ENCODE measurements around the gene ERF. TPM values are rescaled to one million over a fixed set of nuclear protein-coding genes. Genes with fewer than 3 reads are reported as not detected.
A peak's percentile ranks its signal among the peaks of the same experiment; 100 is the strongest.

ERF gene
- total RNA-seq, 2 experiments from 2014 or later, result 65.5 to 66.4 TPM

DNA sequence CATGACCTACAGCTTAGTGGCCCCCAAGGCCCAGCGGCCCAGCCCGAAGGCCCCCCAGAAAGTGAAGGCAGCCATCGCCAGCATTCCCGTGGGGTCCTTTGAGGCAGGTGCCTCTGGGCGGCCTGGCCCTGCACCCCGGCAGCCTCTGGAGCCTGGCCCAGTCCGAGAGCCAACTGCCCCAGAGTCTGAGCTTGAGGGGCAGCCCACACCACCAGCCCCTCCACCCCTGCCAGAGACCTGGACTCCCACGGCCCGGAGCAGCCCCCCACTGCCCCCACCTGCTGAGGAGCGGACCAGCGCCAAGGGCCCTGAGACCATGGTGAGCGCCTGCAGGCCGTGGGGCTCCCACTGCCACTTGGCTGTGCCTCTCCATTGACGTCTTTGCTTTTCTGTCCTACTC is 38.0 kb upstream of the ERF start:
- ChIA-PET POLR2A (interaction anchor here (1.3 kb wide), 1 partner anchor 56 kb away, joined by 3 read pairs; no protein-coding TSS in a partner anchor), CTCF (interaction anchor here (0.9 to 1.0 kb wide), 2 partner anchors 10 to 14 kb away, joined by 3 read pairs; partner anchors contain the start of gene PAFAH1B3)
- Mint-ChIP-seq H3K27ac (no peak overlapping the region), H3K9me3 (ENCODE audit: low read depth) (no peaks in the 10 kb centered on the region), H3K4me3 (no peak overlapping the region), H3K36me3 (ENCODE audit: low read depth) (peaks cover 21% of the 10 kb centered on the region), H3K27me3 (no peaks in the 10 kb centered on the region), H3K4me1 (no peaks in the 10 kb centered on the region)
- no peak for ATAC-seq
- intact Hi-C loops (cut with DNase I, micrococcal nuclease), result no loop called here
- DNase-seq, result no peak

DNA sequence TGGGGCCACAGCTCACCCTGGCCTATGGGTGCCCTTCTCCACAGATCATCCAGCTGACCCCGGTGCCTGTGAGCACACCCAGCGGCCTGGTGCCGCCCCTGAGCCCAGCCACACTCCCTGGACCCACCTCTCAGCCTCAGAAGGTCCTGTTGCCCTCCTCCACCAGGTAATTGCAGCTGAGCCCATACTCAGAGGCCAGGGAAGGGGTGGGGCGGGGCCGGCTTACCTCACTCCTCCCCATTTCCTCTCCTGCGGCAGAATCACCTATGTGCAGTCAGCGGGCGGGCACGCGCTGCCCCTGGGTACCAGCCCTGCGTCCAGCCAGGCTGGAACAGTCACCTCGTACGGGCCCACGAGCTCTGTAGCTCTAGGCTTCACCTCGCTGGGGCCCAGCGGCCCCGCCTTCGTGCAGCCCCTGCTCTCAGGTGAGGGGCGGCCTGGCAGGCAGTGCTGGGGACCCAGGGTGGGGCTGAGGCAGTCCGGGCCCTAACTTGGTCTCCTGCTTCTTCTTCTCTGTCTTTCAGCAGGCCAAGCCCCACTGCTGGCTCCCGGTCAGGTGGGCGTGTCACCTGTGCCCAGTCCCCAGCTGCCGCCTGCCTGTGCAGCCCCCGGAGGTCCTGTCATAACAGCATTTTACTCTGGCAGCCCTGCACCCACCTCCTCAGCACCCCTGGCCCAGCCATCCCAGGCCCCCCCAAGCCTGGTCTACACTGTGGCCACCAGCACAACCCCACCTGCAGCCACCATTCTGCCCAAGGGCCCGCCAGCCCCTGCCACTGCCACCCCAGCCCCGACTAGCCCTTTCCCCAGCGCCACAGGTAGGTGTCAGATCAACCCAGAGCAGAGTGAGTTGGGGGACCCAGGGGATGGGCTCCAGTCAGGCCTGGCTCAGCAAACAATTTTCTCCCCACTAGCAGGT is 37.4 kb upstream of the ERF start:
- H3K9me3 Mint-ChIP-seq (ENCODE audit: low read depth), result no peaks in the 10 kb centered on the region
- intact Hi-C loops (cut with DNase I, micrococcal nuclease), result no loop called here
- POLR2A ChIA-PET, result no interaction called here
- CTCF ChIA-PET, result interaction anchor here (0.6 kb wide), 1 partner anchor 84 kb away, joined by 4 read pairs; no protein-coding TSS in a partner anchor
- DNase-seq (no peak), ATAC-seq (no peak)
- peaks cover 21% of the 10 kb centered on the region for H3K36me3 Mint-ChIP-seq (ENCODE audit: low read depth)
- no peaks in the 10 kb centered on the region for H3K4me1 Mint-ChIP-seq
- no peaks in the 10 kb centered on the region for H3K27me3 Mint-ChIP-seq
- no peak overlapping the region for H3K27ac Mint-ChIP-seq
- H3K4me3 Mint-ChIP-seq, result no peak overlapping the region

DNA sequence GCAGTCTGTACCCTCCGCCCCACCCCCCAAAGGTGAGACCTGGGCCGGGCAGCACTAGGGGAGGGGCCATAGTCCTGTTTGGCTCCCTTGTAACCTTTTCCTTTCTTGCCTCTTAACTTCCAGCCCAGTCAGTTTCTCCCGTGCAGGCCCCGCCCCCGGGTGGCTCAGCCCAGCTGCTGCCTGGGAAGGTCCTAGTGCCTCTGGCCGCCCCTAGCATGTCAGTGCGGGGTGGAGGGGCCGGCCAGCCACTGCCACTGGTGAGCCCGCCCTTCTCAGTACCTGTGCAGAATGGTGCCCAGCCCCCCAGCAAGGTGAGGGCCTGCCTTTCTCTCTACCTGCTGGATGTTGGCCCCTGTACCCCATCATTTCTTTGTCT is 36.5 kb upstream of the ERF start:
- Mint-ChIP-seq H3K9me3 (ENCODE audit: low read depth) (no peaks in the 10 kb centered on the region), H3K36me3 (ENCODE audit: low read depth) (peaks cover 18% of the 10 kb centered on the region), H3K27ac (no peak overlapping the region), H3K4me3 (no peak overlapping the region), H3K27me3 (no peaks in the 10 kb centered on the region), H3K4me1 (no peaks in the 10 kb centered on the region)
- CTCF ChIA-PET, result no interaction called here
- ATAC-seq, result no peak
- POLR2A ChIA-PET, result no interaction called here
- intact Hi-C loops (cut with DNase I, micrococcal nuclease), result no loop called here
- DNase-seq, result no peak

- no peak overlapping the region for H3K4me3 Mint-ChIP-seq
- H3K27ac Mint-ChIP-seq, result no peak overlapping the region
- no peaks in the 10 kb centered on the region for H3K9me3 Mint-ChIP-seq (ENCODE audit: low read depth)
- peaks cover 18% of the 10 kb centered on the region for H3K36me3 Mint-ChIP-seq (ENCODE audit: low read depth)
- POLR2A ChIA-PET, result no interaction called here
- ATAC-seq, result peak; percentile 70
- CTCF ChIA-PET, result no interaction called here
- intact Hi-C loops (cut with DNase I, micrococcal nuclease), result no loop called here
- peak; percentile 72 for DNase-seq
- no peaks in the 10 kb centered on the region for H3K27me3 Mint-ChIP-seq
- H3K4me1 Mint-ChIP-seq, result peaks cover 6% of the 10 kb centered on the region
Measured at GRCh38 chr19:42290523-42291434, 35.9 kb upstream of the ERF start.

- Mint-ChIP-seq H3K27me3 (no peaks in the 10 kb centered on the region), H3K36me3 (ENCODE audit: low read depth) (peaks cover 18% of the 10 kb centered on the region), H3K4me1 (peaks cover 9% of the 10 kb centered on the region), H3K27ac (no peak overlapping the region), H3K4me3 (no peak overlapping the region), H3K9me3 (ENCODE audit: low read depth) (no peaks in the 10 kb centered on the region)
- no peak for ATAC-seq
- intact Hi-C loops (cut with DNase I, micrococcal nuclease), result no loop called here
- no peak for DNase-seq
- ChIA-PET POLR2A (no interaction called here), CTCF (no interaction called here)
Measured at GRCh38 chr19:42290136-42290522, 35.2 kb upstream of the ERF start.

GRCh38 chr19:42289556-42290041 is 34.7 kb upstream of the ERF start:
- ChIA-PET CTCF (no interaction called here), POLR2A (no interaction called here)
- H3K36me3 Mint-ChIP-seq (ENCODE audit: low read depth), result peaks cover 18% of the 10 kb centered on the region
- no peak overlapping the region for H3K27ac Mint-ChIP-seq
- intact Hi-C loops (cut with DNase I, micrococcal nuclease), result no loop called here
- no peak overlapping the region for H3K4me3 Mint-ChIP-seq
- DNase-seq (no peak), ATAC-seq (no peak)
- peaks cover 13% of the 10 kb centered on the region for H3K4me1 Mint-ChIP-seq
- H3K9me3 Mint-ChIP-seq (ENCODE audit: low read depth), result no peaks in the 10 kb centered on the region
- no peaks in the 10 kb centered on the region for H3K27me3 Mint-ChIP-seq

GRCh38 chr19:42288881-42289555 is 34.1 kb upstream of the ERF start:
- Mint-ChIP-seq H3K27ac (no peak overlapping the region), H3K36me3 (ENCODE audit: low read depth) (peaks cover 18% of the 10 kb centered on the region), H3K27me3 (no peaks in the 10 kb centered on the region), H3K4me3 (no peak overlapping the region), H3K4me1 (peaks cover 13% of the 10 kb centered on the region), H3K9me3 (ENCODE audit: low read depth) (no peaks in the 10 kb centered on the region)
- intact Hi-C loops (cut with DNase I, micrococcal nuclease), result no loop called here
- POLR2A ChIA-PET, result interaction anchor here (0.6 kb wide), 1 partner anchor 38 kb away, joined by 3 read pairs; no protein-coding TSS in a partner anchor
- ATAC-seq (no peak), DNase-seq (peak; percentile 7)
- CTCF ChIA-PET, result interaction anchor here (0.9 kb wide), 1 partner anchor 12 kb away, joined by 3 read pairs; no protein-coding TSS in a partner anchor

DNA sequence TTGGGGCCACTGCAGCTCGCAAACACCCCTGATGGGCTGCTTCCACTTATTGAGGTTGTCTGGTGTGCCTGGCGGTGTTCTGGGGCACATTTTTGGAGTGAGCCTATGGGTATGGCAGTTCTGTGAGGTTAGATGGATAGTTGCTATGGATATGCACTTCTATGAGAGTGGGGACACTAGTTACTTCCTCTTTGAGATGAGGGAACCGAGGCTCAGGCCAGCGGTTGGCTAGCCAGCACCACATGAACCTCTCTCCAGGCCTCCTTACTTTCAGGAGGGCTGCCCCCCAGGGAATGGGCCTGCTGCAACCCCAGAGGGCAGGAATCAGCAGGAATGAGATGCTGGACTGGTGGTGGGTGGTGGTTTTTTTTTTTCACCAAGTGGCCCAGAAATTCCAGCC is 33.5 kb upstream of the ERF start:
- Mint-ChIP-seq H3K4me1 (peaks cover 13% of the 10 kb centered on the region), H3K4me3 (no peak overlapping the region), H3K27me3 (no peaks in the 10 kb centered on the region), H3K27ac (no peak overlapping the region), H3K36me3 (ENCODE audit: low read depth) (peaks cover 15% of the 10 kb centered on the region), H3K9me3 (ENCODE audit: low read depth) (no peaks in the 10 kb centered on the region)
- CTCF ChIA-PET, result interaction anchor here (0.9 to 1.0 kb wide), 2 partner anchors 8 to 12 kb away, joined by 3 read pairs; no protein-coding TSS in a partner anchor
- intact Hi-C loops (cut with DNase I, micrococcal nuclease), result no loop called here
- POLR2A ChIA-PET, result interaction anchor here (0.6 kb wide), 1 partner anchor 37 kb away, joined by 3 read pairs; no protein-coding TSS in a partner anchor
- ATAC-seq (no peak), DNase-seq (no peak)

DNA sequence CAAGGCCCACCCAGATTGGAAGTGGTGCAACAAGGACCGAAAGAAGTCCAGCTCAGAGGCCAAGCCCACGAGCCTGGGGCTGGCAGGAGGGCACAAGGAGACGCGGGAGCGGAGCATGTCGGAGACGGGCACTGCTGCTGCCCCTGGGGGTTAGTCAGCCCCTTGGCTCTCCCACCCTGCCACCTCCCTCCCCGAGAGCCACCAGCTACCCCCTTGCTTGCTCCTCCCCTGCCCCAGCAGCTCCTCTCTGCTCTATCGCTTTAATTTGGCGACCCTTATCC is 32.8 kb upstream of the ERF start:
- CTCF ChIA-PET, result interaction anchor here (0.7 to 1.0 kb wide), 3 partner anchors 9 to 17 kb away, joined by 3 read pairs; no protein-coding TSS in a partner anchor
- H3K4me3 Mint-ChIP-seq, result no peak overlapping the region
- H3K27ac Mint-ChIP-seq, result no peak overlapping the region
- peaks cover 13% of the 10 kb centered on the region for H3K4me1 Mint-ChIP-seq
- no peaks in the 10 kb centered on the region for H3K27me3 Mint-ChIP-seq
- intact Hi-C loops (cut with DNase I, micrococcal nuclease), result no loop called here
- POLR2A ChIA-PET, result no interaction called here
- H3K36me3 Mint-ChIP-seq (ENCODE audit: low read depth), result peaks cover 12% of the 10 kb centered on the region
- ATAC-seq (no peak), DNase-seq (peak; percentile 4)
- no peaks in the 10 kb centered on the region for H3K9me3 Mint-ChIP-seq (ENCODE audit: low read depth)

DNA sequence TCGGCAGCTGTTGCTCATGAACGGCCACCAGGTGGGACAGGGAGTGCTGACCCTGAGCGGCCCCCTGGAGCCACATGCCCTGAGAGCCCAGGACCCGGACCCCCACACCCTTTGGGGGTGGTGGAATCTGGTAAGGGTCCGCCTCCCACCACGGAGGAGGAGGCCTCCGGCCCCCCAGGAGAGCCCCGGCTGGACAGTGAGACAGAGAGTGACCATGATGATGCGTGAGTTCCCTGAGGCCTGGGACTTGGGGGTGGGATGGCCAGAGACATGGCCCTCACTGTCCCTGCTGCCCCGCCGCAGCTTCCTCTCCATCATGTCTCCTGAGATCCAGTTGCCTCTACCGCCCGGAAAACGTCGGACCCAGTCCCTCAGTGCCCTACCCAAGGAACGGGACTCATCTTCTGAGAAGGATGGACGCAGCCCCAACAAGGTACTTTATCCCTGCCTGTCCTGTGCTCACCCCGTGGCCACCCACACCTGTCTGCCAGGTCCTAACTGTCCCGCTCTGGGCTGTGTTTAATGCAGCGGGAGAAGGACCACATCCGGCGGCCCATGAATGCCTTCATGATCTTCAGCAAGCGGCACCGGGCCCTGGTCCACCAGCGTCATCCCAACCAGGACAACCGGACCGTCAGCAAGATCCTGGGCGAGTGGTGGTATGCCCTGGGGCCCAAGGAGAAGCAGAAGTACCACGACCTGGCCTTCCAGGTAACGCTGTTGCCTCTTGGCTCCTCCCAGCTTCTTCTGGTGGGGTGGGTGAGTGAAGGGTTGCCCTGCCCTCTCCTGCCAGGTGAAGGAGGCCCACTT is 32.3 kb upstream of the ERF start:
- peaks cover 18% of the 10 kb centered on the region for H3K4me1 Mint-ChIP-seq
- intact Hi-C loops (cut with DNase I, micrococcal nuclease), result no loop called here
- CTCF ChIA-PET, result interaction anchor here (0.7 to 1.0 kb wide), 2 partner anchors 9 to 17 kb away, joined by 3 read pairs; no protein-coding TSS in a partner anchor
- H3K36me3 Mint-ChIP-seq (ENCODE audit: low read depth), result peaks cover 12% of the 10 kb centered on the region
- no peaks in the 10 kb centered on the region for H3K9me3 Mint-ChIP-seq (ENCODE audit: low read depth)
- H3K27me3 Mint-ChIP-seq, result no peaks in the 10 kb centered on the region
- no peak overlapping the region for H3K27ac Mint-ChIP-seq
- ATAC-seq (no peak), DNase-seq (peak; percentile 6)
- H3K4me3 Mint-ChIP-seq, result no peak overlapping the region
- POLR2A ChIA-PET, result no interaction called here
